ENCODE results near the gene TAP1.

The TAP1 gene

GRCh38 chr6:32840604-32841246, 12.8 kb downstream of the TAP1 start:
- in situ Hi-C loops (cut with MboI; ENCODE audit: low sequenced_read_pairs), result no loop called here

GRCh38 chr6:32839356-32839755, 14.1 kb downstream of the TAP1 start:
- in situ Hi-C loops (cut with MboI; ENCODE audit: low sequenced_read_pairs), result no loop called here

GRCh38 chr6:32838114-32838958, 15.2 kb downstream of the TAP1 start, which contains the start of gene TAP2:
Gene TAP2, minus strand, starts transcription at chr6:32838739. Its CDS starts 506 bp downstream, at chr6:32838233.
- in situ Hi-C loops (cut with MboI; ENCODE audit: low sequenced_read_pairs), result no loop called here

- in situ Hi-C loops (cut with MboI; ENCODE audit: low sequenced_read_pairs), result no loop called here
Observed at GRCh38 chr6:32837651-32838113, 15.8 kb downstream of the TAP1 start.

GRCh38 chr6:32836873-32837272, 16.6 kb downstream of the TAP1 start:
- in situ Hi-C loops (cut with MboI; ENCODE audit: low sequenced_read_pairs), result no loop called here

- in situ Hi-C loops (cut with MboI; ENCODE audit: low sequenced_read_pairs), result no loop called here
Observed at GRCh38 chr6:32835167-32835893, 18.2 kb downstream of the TAP1 start.

- in situ Hi-C loops (cut with MboI; ENCODE audit: low sequenced_read_pairs), result no loop called here
Observed at GRCh38 chr6:32833664-32834063, 19.8 kb downstream of the TAP1 start.

- in situ Hi-C loops (cut with MboI; ENCODE audit: low sequenced_read_pairs), result no loop called here
Observed at GRCh38 chr6:32832535-32832934, 21.0 kb downstream of the TAP1 start.

- in situ Hi-C loops (cut with MboI; ENCODE audit: low sequenced_read_pairs), result no loop called here
Observed at GRCh38 chr6:32830936-32831335, 22.6 kb downstream of the TAP1 start.

GRCh38 chr6:32830017-32830416, 23.5 kb downstream of the TAP1 start:
- in situ Hi-C loops (cut with MboI; ENCODE audit: low sequenced_read_pairs), result no loop called here

GRCh38 chr6:32829495-32829894, 24.0 kb downstream of the TAP1 start:
- in situ Hi-C loops (cut with MboI; ENCODE audit: low sequenced_read_pairs), result no loop called here

GRCh38 chr6:32827025-32827424, 26.5 kb downstream of the TAP1 start:
- in situ Hi-C loops (cut with MboI; ENCODE audit: low sequenced_read_pairs), result no loop called here

- in situ Hi-C loops (cut with MboI; ENCODE audit: low sequenced_read_pairs), result no loop called here
Observed at GRCh38 chr6:32825966-32826365, 27.5 kb downstream of the TAP1 start.

- in situ Hi-C loops (cut with MboI; ENCODE audit: low sequenced_read_pairs), result no loop called here
Observed at GRCh38 chr6:32819729-32820128, 33.8 kb downstream of the TAP1 start.

GRCh38 chr6:32818867-32819266, 34.6 kb downstream of the TAP1 start:
- in situ Hi-C loops (cut with MboI; ENCODE audit: low sequenced_read_pairs), result no loop called here

- in situ Hi-C loops (cut with MboI; ENCODE audit: low sequenced_read_pairs), result no loop called here
Observed at GRCh38 chr6:32816746-32817204, 36.7 kb downstream of the TAP1 start, which contains the start of gene HLA-DOB. Gene HLA-DOB, minus strand, starts transcription at chr6:32817002. Its CDS starts 51 bp downstream, at chr6:32816951.

- in situ Hi-C loops (cut with MboI; ENCODE audit: low sequenced_read_pairs), result no loop called here
Observed at GRCh38 chr6:32815996-32816395, 37.5 kb downstream of the TAP1 start.

GRCh38 chr6:32815115-32815514, 38.4 kb downstream of the TAP1 start:
- in situ Hi-C loops (cut with MboI; ENCODE audit: low sequenced_read_pairs), result no loop called here

- in situ Hi-C loops (cut with MboI; ENCODE audit: low sequenced_read_pairs), result no loop called here
Observed at GRCh38 chr6:32814145-32814544, 39.4 kb downstream of the TAP1 start.

- in situ Hi-C loops (cut with MboI; ENCODE audit: low sequenced_read_pairs), result no loop called here
Observed at GRCh38 chr6:32809171-32809570, 44.3 kb downstream of the TAP1 start.

- in situ Hi-C loops (cut with MboI; ENCODE audit: low sequenced_read_pairs), result no loop called here
Observed at GRCh38 chr6:32807020-32807580, 46.4 kb downstream of the TAP1 start.
